HepG2 (cell line): Measurements from ENCODE around the gene SUPT4H1. TPM values are rescaled to one million over a fixed set of nuclear protein-coding genes. Genes with fewer than 3 reads are reported as not detected.

Source experiments
- ATAC-seq: fragments of 200-7000 bp; cut with Tn5 transposase; 3 replicates; pipeline ENCODE4 v1.9.1; 2020; ENCODE audit warnings: mild to moderate bottlenecking, moderate library complexity
- BruUV-seq: library from RNA; stranded (reverse); fragments of 400-500 nt; replicated peaks from 2 replicates; lab custom pipeline; 2021; lab: Mats Ljungman, UMichigan
- CTCF ChIA-PET: fragments of 300-600 bp; formaldehyde crosslinking; extraction: SDS; loops from one replicate; lab custom pipeline; 2021; ENCODE audit warnings: low total read pairs, inconsistent platforms, low intra/inter-chr PET ratio; lab: Yijun Ruan, JAX
- POLR2A ChIA-PET: fragments of 350-600 bp; sonication (Branson Sonifier 250); formaldehyde crosslinking; loops from one replicate; lab custom pipeline; 2020; ENCODE audit warnings: antibody characterized with exemption, inconsistent platforms; lab: Yijun Ruan, JAX
- DNase-seq: peaks from one replicate; pipeline ENCODE4 v3.0.0-alpha.2; 2015; ENCODE audit warnings: low spot score
- FAIRE-seq: peaks from 3 replicates; lab custom pipeline; 2011; peaks lifted over from hg19 to GRCh38; lab: Jason Lieb, UNC
- H2AFZ ChIP-seq: one replicate; pipeline ENCODE4 v1.6.1; 2011; ENCODE audit warnings: low read length, inconsistent platforms
- H3K27ac ChIP-seq: fragments of 300-600 bp; 3 replicates; pipeline ENCODE4 v1.8.0; 2011; ENCODE audit warnings: mixed run types, mild to moderate bottlenecking, mixed read lengths, low read length, inconsistent platforms; ENCODE audit not compliant: insufficient read depth; ENCODE audit errors: extremely low read length
- H3K27me3 ChIP-seq, 2 experiments: fragments of 200-600 bp in 1 of 2; 2 replicates in 1 of 2; 3 replicates in 1 of 2; pipeline versions ENCODE4 v1.6.0 to v1.8.0; 2011; ENCODE audit warnings: low read length in 2 of 2, mild to moderate bottlenecking in 2 of 2, moderate library complexity in 2 of 2, inconsistent platforms in 1 of 2; ENCODE audit not compliant: insufficient read depth in 2 of 2, control insufficient read depth in 1 of 2
- H3K36me3 ChIP-seq, 2 experiments: fragments of 200-600 bp in 1 of 2; replicated peaks in 1 of 2; 2 replicates in 1 of 2; 3 replicates in 1 of 2; pipeline versions ENCODE4 v1.5.1 to v1.8.0; 2011; ENCODE audit warnings: low read length in 2 of 2, inconsistent platforms in 1 of 2; ENCODE audit not compliant: insufficient read depth in 2 of 2, control insufficient read depth in 1 of 2
- H3K4me1 ChIP-seq: 2 replicates; pipeline ENCODE4 v1.5.1; 2012; ENCODE audit warnings: low read length, inconsistent platforms; ENCODE audit not compliant: insufficient read depth
- H3K4me2 ChIP-seq: 2 replicates; pipeline ENCODE4 v1.6.0; 2011; ENCODE audit warnings: low read depth, low read length, inconsistent platforms
- H3K4me3 ChIP-seq, 3 experiments: fragments of 200-600 bp in 1 of 3; sonication (generic), shearing (Covaris generic) in 1 of 3; replicated peaks in 1 of 3; 2 replicates each; pipeline ENCODE4 v1.5.1; 2011 to 2016; ENCODE audit warnings: low read length in 3 of 3, inconsistent platforms in 2 of 3, low read depth in 2 of 3, mild to moderate bottlenecking in 2 of 3, control low read depth in 1 of 3, mixed read lengths in 1 of 3; ENCODE audit not compliant: insufficient read depth in 1 of 3
- H3K79me2 ChIP-seq: one replicate; pipeline ENCODE4 v1.6.1; 2011; ENCODE audit warnings: low read length, inconsistent platforms; ENCODE audit not compliant: insufficient read depth
- H3K9ac ChIP-seq: 2 replicates; pipeline ENCODE4 v1.6.0; 2011; ENCODE audit warnings: mild to moderate bottlenecking, low read depth, low read length, inconsistent platforms; ENCODE audit not compliant: insufficient read depth
- H3K9me3 ChIP-seq: 2 replicates; pipeline ENCODE4 v1.5.1; 2012; ENCODE audit warnings: mild to moderate bottlenecking, low read length
- H4K20me1 ChIP-seq: 2 replicates; pipeline ENCODE4 v1.6.0; 2011; ENCODE audit warnings: inconsistent platforms, mild to moderate bottlenecking, low read length, moderate library complexity; ENCODE audit not compliant: insufficient read depth
- ISL2 ChIP-seq: sonication (generic); formaldehyde crosslinking; IDR thresholded peaks from 2 replicates; pipeline ENCODE4 v1.5.0; 2020; ENCODE audit warnings: missing genetic modification reagents
- KAT7 ChIP-seq: IDR thresholded peaks from 2 replicates; pipeline ENCODE4 v1.6.1; 2018; ENCODE audit warnings: borderline replicate concordance, missing compliant biosample characterization
- MBNL3 ChIP-seq: fragments of 250-450 bp; sonication (Bioruptor Pico); conservative IDR thresholded peaks from 2 replicates; pipeline ENCODE4 v1.8.0; 2022; ENCODE audit warnings: mild to moderate bottlenecking, inconsistent platforms
- NBN ChIP-seq: fragments of 450-650 bp; conservative IDR thresholded peaks from 2 replicates; pipeline ENCODE4 v1.6.1; 2017
- SMAD9 ChIP-seq: sonication (generic); formaldehyde crosslinking; IDR thresholded peaks from 2 replicates; pipeline ENCODE4 v1.5.1; 2020; ENCODE audit warnings: mild to moderate bottlenecking, missing genetic modification reagents
- ZIK1 ChIP-seq: sonication (generic); formaldehyde crosslinking; IDR thresholded peaks from 2 replicates; pipeline ENCODE4 v1.5.0; 2020; ENCODE audit warnings: mild to moderate bottlenecking, low read depth, missing genetic modification reagents, borderline replicate concordance
- ZNF296 ChIP-seq: sonication (generic); formaldehyde crosslinking; conservative IDR thresholded peaks from 2 replicates; pipeline ENCODE4 v1.5.0; 2020; ENCODE audit warnings: mild to moderate bottlenecking, missing genetic modification reagents
- ZNF431 ChIP-seq: sonication (generic); formaldehyde crosslinking; IDR thresholded peaks from 2 replicates; pipeline ENCODE4 v1.9.0; 2022; ENCODE audit warnings: missing genetic modification reagents, low read depth, mild to moderate bottlenecking, borderline replicate concordance
- ZNF703 ChIP-seq: sonication (generic); formaldehyde crosslinking; IDR thresholded peaks from 2 replicates; pipeline ENCODE4 v1.5.1; 2020; ENCODE audit warnings: missing genetic modification reagents, mild to moderate bottlenecking, moderate library complexity, borderline replicate concordance
- WGBS: methylation state at CpG from one replicate; pipeline ENCODE4 v1.1.6; 2017; ENCODE audit warnings: low lambda C conversion rate; 5-methylcytosine and 5-hydroxymethylcytosine counted together
- in situ Hi-C: cut with HindIII; loops from 2 replicates; pipeline ENCODE4 v1.10.0; 2017; ENCODE audit warnings: low pct_unique_long_range_greater_than_20kb; ENCODE audit not compliant: extremely low pct_ligation_motif_present
- intact Hi-C: fragments of 100-400 bp; cut with micrococcal nuclease; formaldehyde crosslinking; loops from one replicate; pipeline ENCODE4 v1.10.0; 2022; ENCODE audit not compliant: unreplicated experiment
- polyA plus RNA-seq, 8 experiments: library from polyadenylated mRNA; depleted of rRNA in 3 of 8; stranded (reverse) in 7 of 8; unstranded in 1 of 8; fragments of >200 nt; fragmentation: Illumina TruSeq in 4 of 8; extraction: Trizol in 4 of 8; gene quantifications; 2 replicates each; pipeline versions ENCODE4 v1.2.1 to v1.2.3, GENCODE V29; 2011 to 2016; ENCODE audit warnings: low read depth in 4 of 8, missing spikeins in 1 of 8, mixed read lengths in 1 of 8; ENCODE audit not compliant: insufficient read depth in 1 of 8
- total RNA-seq, 5 experiments: library from RNA; depleted of rRNA; stranded (reverse); fragments of >200 nt; fragmentation: Illumina TruSeq; extraction: Trizol; gene quantifications; 2 replicates each; pipeline ENCODE4 v1.2.3, GENCODE V29; 2016; ENCODE audit warnings: low read depth in 1 of 5
- TF ChIP-seq, protein P1 (sequence below): sonication (generic); formaldehyde crosslinking; IDR thresholded peaks from 2 replicates; pipeline ENCODE4 v1.8.0; 2022; ENCODE audit warnings: mild to moderate bottlenecking, missing genetic modification reagents
- TF ChIP-seq, protein P2 (sequence below): sonication (generic); formaldehyde crosslinking; IDR thresholded peaks from 2 replicates; pipeline ENCODE4 v1.5.0; 2020; ENCODE audit warnings: mild to moderate bottlenecking, missing genetic modification reagents
- TF ChIP-seq, protein P3 (sequence below): sonication (generic); formaldehyde crosslinking; conservative IDR thresholded peaks from 2 replicates; pipeline ENCODE4 v1.4.0; 2020; ENCODE audit warnings: missing genetic modification reagents
- TF ChIP-seq, protein P4 (sequence below), 2 experiments: IDR thresholded peaks; 2 replicates each; pipeline ENCODE4 v1.6.1; 2011 to 2012; ENCODE audit warnings: low read length in 2 of 2, borderline replicate concordance in 1 of 2, low read depth in 1 of 2, mild to moderate bottlenecking in 1 of 2, moderate library complexity in 1 of 2
- TF ChIP-seq, protein P5 (sequence below): sonication (generic); formaldehyde crosslinking; IDR thresholded peaks from 2 replicates; pipeline ENCODE4 v1.4.0; 2020; ENCODE audit warnings: missing genetic modification reagents

SUPT4H1 gene
- total and polyA plus RNA-seq, 2 of the 13 experiments (the other 11 are each of a cell fraction or from before 2014, with no cell fraction given) = 155 to 244 TPM

DNA sequence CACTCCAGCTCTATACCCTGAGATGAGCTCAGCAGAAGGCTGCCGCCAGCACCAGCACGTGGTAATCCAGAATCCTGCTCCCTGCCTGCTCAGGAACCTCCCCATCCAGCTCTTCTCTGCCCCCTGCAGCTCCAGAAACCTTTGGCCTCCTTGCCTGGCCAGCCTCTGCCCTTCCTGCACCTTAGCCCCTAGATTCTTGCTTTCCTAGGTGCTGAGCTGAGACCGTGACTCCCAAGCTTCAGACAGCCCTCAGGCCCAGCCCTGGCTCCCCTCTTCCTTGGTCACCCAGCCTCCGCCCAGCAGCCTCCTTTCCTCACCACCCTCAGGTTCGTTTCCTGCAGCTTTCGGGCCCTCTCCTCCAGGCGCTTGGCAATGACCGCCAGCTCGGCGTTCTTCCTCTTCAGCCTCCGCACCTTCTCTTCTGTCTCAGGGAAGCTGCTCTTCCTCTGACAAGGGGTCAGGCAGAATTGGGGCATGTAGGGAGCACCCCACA, 26.0 kb downstream of the SUPT4H1 start:
- in situ Hi-C loops (no loop called here), intact Hi-C loops (no loop called here)
- Histone ChIP-seq H3K79me2 (no peaks in the 10 kb centered on the region), H3K9me3 (no peaks in the 10 kb centered on the region), H3K4me2 (no peak overlapping the region), H3K27me3 (peaks cover 28 to 79% of the 10 kb centered on the region in 2 experiments), H2AFZ (no peak overlapping the region), H3K4me3 (no peak overlapping the region), H3K36me3 (no peaks in the 10 kb centered on the region), H3K4me1 (peaks cover 36% of the 10 kb centered on the region), H3K27ac (no peak overlapping the region), H3K9ac (no peak overlapping the region), H4K20me1 (no peaks in the 10 kb centered on the region)
- FAIRE-seq (no peak), DNase-seq (no peak), ATAC-seq (peak; percentile 7; the same call in 2 of the 3 replicates)
- 62% methylated on average over 9 of the region's 11 CpGs for WGBS
- POLR2A ChIA-PET = interaction anchor here (1.1 to 1.6 kb wide), 4 partner anchors 11 to 91 kb away, joined by 3 to 4 read pairs (median 3); partner anchors contain the start of gene RNF43
- BruUV-seq = no TSS peak
- CTCF ChIA-PET = no interaction called here
- TF ChIP-seq, protein P1, sequence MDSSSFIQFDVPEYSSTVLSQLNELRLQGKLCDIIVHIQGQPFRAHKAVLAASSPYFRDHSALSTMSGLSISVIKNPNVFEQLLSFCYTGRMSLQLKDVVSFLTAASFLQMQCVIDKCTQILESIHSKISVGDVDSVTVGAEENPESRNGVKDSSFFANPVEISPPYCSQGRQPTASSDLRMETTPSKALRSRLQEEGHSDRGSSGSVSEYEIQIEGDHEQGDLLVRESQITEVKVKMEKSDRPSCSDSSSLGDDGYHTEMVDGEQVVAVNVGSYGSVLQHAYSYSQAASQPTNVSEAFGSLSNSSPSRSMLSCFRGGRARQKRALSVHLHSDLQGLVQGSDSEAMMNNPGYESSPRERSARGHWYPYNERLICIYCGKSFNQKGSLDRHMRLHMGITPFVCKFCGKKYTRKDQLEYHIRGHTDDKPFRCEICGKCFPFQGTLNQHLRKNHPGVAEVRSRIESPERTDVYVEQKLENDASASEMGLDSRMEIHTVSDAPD = no peak
- TF ChIP-seq NBN (no peak), ZIK1 (CRISPR knock-in tag) (no peak), ZNF431 (CRISPR knock-in tag) (no peak), KAT7 (CRISPR knock-in tag) (no peak), MBNL3 (CRISPR knock-in tag) (no peak), ZNF703 (CRISPR knock-in tag) (no peak), ZNF296 (CRISPR knock-in tag) (no peak), ISL2 (no peak), SMAD9 (CRISPR knock-in tag) (no peak)
- TF ChIP-seq, protein P2, sequence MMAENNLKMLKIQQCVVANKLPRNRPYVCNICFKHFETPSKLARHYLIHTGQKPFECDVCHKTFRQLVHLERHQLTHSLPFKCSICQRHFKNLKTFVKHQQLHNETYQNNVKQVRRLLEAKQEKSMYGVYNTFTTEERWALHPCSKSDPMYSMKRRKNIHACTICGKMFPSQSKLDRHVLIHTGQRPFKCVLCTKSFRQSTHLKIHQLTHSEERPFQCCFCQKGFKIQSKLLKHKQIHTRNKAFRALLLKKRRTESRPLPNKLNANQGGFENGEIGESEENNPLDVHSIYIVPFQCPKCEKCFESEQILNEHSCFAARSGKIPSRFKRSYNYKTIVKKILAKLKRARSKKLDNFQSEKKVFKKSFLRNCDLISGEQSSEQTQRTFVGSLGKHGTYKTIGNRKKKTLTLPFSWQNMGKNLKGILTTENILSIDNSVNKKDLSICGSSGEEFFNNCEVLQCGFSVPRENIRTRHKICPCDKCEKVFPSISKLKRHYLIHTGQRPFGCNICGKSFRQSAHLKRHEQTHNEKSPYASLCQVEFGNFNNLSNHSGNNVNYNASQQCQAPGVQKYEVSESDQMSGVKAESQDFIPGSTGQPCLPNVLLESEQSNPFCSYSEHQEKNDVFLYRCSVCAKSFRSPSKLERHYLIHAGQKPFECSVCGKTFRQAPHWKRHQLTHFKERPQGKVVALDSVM (CRISPR knock-in tag) = peak; percentile 52; the same call in 1 of the 2 replicates
- TF ChIP-seq, protein P3, sequence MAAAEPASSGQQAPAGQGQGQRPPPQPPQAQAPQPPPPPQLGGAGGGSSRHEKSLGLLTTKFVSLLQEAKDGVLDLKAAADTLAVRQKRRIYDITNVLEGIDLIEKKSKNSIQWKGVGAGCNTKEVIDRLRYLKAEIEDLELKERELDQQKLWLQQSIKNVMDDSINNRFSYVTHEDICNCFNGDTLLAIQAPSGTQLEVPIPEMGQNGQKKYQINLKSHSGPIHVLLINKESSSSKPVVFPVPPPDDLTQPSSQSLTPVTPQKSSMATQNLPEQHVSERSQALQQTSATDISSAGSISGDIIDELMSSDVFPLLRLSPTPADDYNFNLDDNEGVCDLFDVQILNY (CRISPR knock-in tag) = no peak
- TF ChIP-seq, protein P4, sequence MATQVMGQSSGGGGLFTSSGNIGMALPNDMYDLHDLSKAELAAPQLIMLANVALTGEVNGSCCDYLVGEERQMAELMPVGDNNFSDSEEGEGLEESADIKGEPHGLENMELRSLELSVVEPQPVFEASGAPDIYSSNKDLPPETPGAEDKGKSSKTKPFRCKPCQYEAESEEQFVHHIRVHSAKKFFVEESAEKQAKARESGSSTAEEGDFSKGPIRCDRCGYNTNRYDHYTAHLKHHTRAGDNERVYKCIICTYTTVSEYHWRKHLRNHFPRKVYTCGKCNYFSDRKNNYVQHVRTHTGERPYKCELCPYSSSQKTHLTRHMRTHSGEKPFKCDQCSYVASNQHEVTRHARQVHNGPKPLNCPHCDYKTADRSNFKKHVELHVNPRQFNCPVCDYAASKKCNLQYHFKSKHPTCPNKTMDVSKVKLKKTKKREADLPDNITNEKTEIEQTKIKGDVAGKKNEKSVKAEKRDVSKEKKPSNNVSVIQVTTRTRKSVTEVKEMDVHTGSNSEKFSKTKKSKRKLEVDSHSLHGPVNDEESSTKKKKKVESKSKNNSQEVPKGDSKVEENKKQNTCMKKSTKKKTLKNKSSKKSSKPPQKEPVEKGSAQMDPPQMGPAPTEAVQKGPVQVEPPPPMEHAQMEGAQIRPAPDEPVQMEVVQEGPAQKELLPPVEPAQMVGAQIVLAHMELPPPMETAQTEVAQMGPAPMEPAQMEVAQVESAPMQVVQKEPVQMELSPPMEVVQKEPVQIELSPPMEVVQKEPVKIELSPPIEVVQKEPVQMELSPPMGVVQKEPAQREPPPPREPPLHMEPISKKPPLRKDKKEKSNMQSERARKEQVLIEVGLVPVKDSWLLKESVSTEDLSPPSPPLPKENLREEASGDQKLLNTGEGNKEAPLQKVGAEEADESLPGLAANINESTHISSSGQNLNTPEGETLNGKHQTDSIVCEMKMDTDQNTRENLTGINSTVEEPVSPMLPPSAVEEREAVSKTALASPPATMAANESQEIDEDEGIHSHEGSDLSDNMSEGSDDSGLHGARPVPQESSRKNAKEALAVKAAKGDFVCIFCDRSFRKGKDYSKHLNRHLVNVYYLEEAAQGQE (IDR thresholded peaks at IDR 0.05; ENCODE audit: borderline replicate concordance in 1 of 2, low read depth in 1 of 2, low read length in 2 of 2) = peak in 1 of 2 experiments; percentile 36; a peak in 1 of 4 replicates
- TF ChIP-seq, protein P5, sequence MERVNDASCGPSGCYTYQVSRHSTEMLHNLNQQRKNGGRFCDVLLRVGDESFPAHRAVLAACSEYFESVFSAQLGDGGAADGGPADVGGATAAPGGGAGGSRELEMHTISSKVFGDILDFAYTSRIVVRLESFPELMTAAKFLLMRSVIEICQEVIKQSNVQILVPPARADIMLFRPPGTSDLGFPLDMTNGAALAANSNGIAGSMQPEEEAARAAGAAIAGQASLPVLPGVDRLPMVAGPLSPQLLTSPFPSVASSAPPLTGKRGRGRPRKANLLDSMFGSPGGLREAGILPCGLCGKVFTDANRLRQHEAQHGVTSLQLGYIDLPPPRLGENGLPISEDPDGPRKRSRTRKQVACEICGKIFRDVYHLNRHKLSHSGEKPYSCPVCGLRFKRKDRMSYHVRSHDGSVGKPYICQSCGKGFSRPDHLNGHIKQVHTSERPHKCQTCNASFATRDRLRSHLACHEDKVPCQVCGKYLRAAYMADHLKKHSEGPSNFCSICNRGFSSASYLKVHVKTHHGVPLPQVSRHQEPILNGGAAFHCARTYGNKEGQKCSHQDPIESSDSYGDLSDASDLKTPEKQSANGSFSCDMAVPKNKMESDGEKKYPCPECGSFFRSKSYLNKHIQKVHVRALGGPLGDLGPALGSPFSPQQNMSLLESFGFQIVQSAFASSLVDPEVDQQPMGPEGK (CRISPR knock-in tag) = no peak
